CD4-positive, alpha-beta memory T cell (primary cell): ENCODE data around the gene C2orf68. TPM values are rescaled to one million over a fixed set of nuclear protein-coding genes. Genes with fewer than 3 reads are reported as not detected.
A peak's percentile ranks its signal among the peaks of the same experiment; 100 is the strongest.

Experiments
- CTCF ChIA-PET: fragments of 350-600 bp; sonication (Branson Sonifier 250); formaldehyde crosslinking; loops from one replicate; lab custom pipeline; 2021; ENCODE audit warnings: inconsistent platforms; ENCODE audit not compliant: partially characterized antibody; lab: Charles Lee
- POLR2A ChIA-PET: fragments of 350-600 bp; sonication (Branson Sonifier 250); formaldehyde crosslinking; loops from one replicate; lab custom pipeline; 2021; ENCODE audit not compliant: partially characterized antibody; lab: Charles Lee
- DNase-seq, 5 donors: peaks; one replicate each; pipeline versions ENCODE4 v3.0.0 to v3.0.0-alpha.2; 2020 to 2022; ENCODE audit warnings: mixed read lengths in 1 of 5
- H3K27ac ChIP-seq: one replicate; pipeline ENCODE4 v1.7.0; 2013; ENCODE audit warnings: low read depth, low read length
- H3K27me3 ChIP-seq: 2 replicates; pipeline ENCODE4 v1.7.0; 2013; ENCODE audit warnings: mild to moderate bottlenecking, low read length, moderate library complexity; ENCODE audit not compliant: insufficient read depth
- H3K36me3 ChIP-seq: 2 replicates; pipeline ENCODE4 v1.7.0; 2013; ENCODE audit warnings: mild to moderate bottlenecking, low read length, moderate library complexity; ENCODE audit not compliant: insufficient read depth
- H3K4me1 ChIP-seq: 2 replicates; pipeline ENCODE4 v1.7.0; 2013; ENCODE audit warnings: mild to moderate bottlenecking, low read length, moderate library complexity; ENCODE audit not compliant: insufficient read depth
- H3K4me3 ChIP-seq, 2 donors: one replicate each; pipeline ENCODE4 v1.7.0; 2013; ENCODE audit warnings: low read length in 2 of 2, mild to moderate bottlenecking in 1 of 2
- H3K9me3 ChIP-seq, 2 donors: one replicate each; pipeline ENCODE4 v1.7.0; 2013; ENCODE audit warnings: low read length in 2 of 2, control low read depth in 1 of 2; ENCODE audit not compliant: control insufficient read depth in 1 of 2
- H3K27ac Mint-ChIP-seq, 7 donors: one replicate each; pipeline ENCODE4 v1.8.0; 2020 to 2021; ENCODE audit warnings: mixed read lengths in 7 of 7, mild to moderate bottlenecking in 6 of 7, inconsistent platforms in 3 of 7, moderate library complexity in 3 of 7
- H3K27me3 Mint-ChIP-seq, 2 donors: one replicate each; pipeline ENCODE4 v1.8.0; 2020 to 2021; ENCODE audit warnings: mixed read lengths in 2 of 2
- H3K36me3 Mint-ChIP-seq, 2 donors: one replicate each; pipeline ENCODE4 v1.8.0; 2020 to 2021; ENCODE audit warnings: mixed read lengths in 2 of 2, inconsistent platforms in 1 of 2, mild to moderate bottlenecking in 1 of 2
- H3K4me1 Mint-ChIP-seq, 4 donors: one replicate each; pipeline ENCODE4 v1.8.0; 2020 to 2021; ENCODE audit warnings: mixed read lengths in 4 of 4, mild to moderate bottlenecking in 1 of 4
- H3K4me3 Mint-ChIP-seq, 8 donors: one replicate each; pipeline ENCODE4 v1.8.0; 2020 to 2021; ENCODE audit warnings: mixed read lengths in 8 of 8, mild to moderate bottlenecking in 7 of 8, moderate library complexity in 6 of 8, inconsistent platforms in 3 of 8
- H3K9me3 Mint-ChIP-seq, 8 donors: one replicate each; pipeline ENCODE4 v1.8.0; 2020 to 2021; ENCODE audit warnings: mixed read lengths in 8 of 8, mild to moderate bottlenecking in 5 of 8, inconsistent platforms in 3 of 8, moderate library complexity in 1 of 8
- intact Hi-C: fragments of 100-400 bp; cut with micrococcal nuclease; formaldehyde crosslinking; loops from one replicate; pipeline ENCODE4 v1.15.1; 2023
- polyA plus RNA-seq, 2 donors: library from polyadenylated mRNA; unstranded; fragments of 300-500 nt; fragmentation: Illumina TruSeq; gene quantifications; one replicate each; pipeline ENCODE4 v1.2.3, GENCODE V29; 2021
- total RNA-seq, 2 experiments: library from RNA; stranded (reverse); gene quantifications; one replicate each; pipeline ENCODE4 v1.2.3, GENCODE V29; 2021

C2orf68 gene
- total and polyA plus RNA-seq, 4 experiments from 2014 or later: 16.9 to 89.9 (median 53.3) TPM

- no peaks in the 10 kb centered on the region for H3K27me3 Mint-ChIP-seq
- intact Hi-C loops: no loop called here
- ChIA-PET POLR2A (no interaction called here), CTCF (interaction anchor here (3.0 kb wide), 1 partner anchor 11 kb away, joined by 16 read pairs; no protein-coding TSS in a partner anchor)
- H3K27ac Mint-ChIP-seq: peak overlapping the region in 1 of 7 donors; percentile 23
- DNase-seq: no peak
- peaks cover 44 to 74% of the 10 kb centered on the region in 2 donors for H3K36me3 Mint-ChIP-seq
- H3K4me3 Mint-ChIP-seq: no peak overlapping the region
- Histone ChIP-seq H3K9me3 (no peaks in the 10 kb centered on the region), H3K4me3 (no peak overlapping the region), H3K27ac (no peak overlapping the region), H3K36me3 (peaks cover 66% of the 10 kb centered on the region), H3K4me1 (no peaks in the 10 kb centered on the region), H3K27me3 (no peaks in the 10 kb centered on the region)
- peaks cover 0 to 1% (median 0%) of the 10 kb centered on the region in 8 donors for H3K9me3 Mint-ChIP-seq
- no peaks in the 10 kb centered on the region for H3K4me1 Mint-ChIP-seq
Observed at GRCh38 chr2:85648619-85649018, 36.8 kb upstream of the C2orf68 start.

- H3K27me3 ChIP-seq: no peaks in the 10 kb centered on the region
- ChIA-PET POLR2A (no interaction called here), CTCF (interaction anchor here (3.0 kb wide), 1 partner anchor 10 kb away, joined by 16 read pairs; no protein-coding TSS in a partner anchor)
- intact Hi-C loops: no loop called here
- DNase-seq: no peak
- Mint-ChIP-seq H3K9me3 (peaks cover 0 to 1% (median 0%) of the 10 kb centered on the region in 8 donors), H3K4me3 (no peak overlapping the region), H3K27ac (peak overlapping the region in 4 of 7 donors; percentile 6 to 76 (median 49)), H3K27me3 (no peaks in the 10 kb centered on the region), H3K36me3 (peaks cover 45 to 75% of the 10 kb centered on the region in 2 donors), H3K4me1 (peaks cover 0 to under 1% (median under 1%) of the 10 kb centered on the region in 4 donors)
- H3K9me3 ChIP-seq: no peaks in the 10 kb centered on the region
- H3K4me1 ChIP-seq: no peaks in the 10 kb centered on the region
- peaks cover 70% of the 10 kb centered on the region for H3K36me3 ChIP-seq
- H3K4me3 ChIP-seq: no peak overlapping the region
- H3K27ac ChIP-seq: no peak overlapping the region
Observed at GRCh38 chr2:85647823-85648526, 36.1 kb upstream of the C2orf68 start.

- Histone ChIP-seq H3K9me3 (no peaks in the 10 kb centered on the region), H3K4me1 (no peaks in the 10 kb centered on the region), H3K4me3 (no peak overlapping the region), H3K36me3 (peaks cover 81% of the 10 kb centered on the region), H3K27me3 (no peaks in the 10 kb centered on the region), H3K27ac (no peak overlapping the region)
- Mint-ChIP-seq H3K36me3 (peaks cover 53 to 81% of the 10 kb centered on the region in 2 donors), H3K4me1 (peaks cover 6 to 13% (median 10%) of the 10 kb centered on the region in 4 donors), H3K27ac (peak overlapping the region in 1 of 7 donors; percentile 6), H3K9me3 (peaks cover 0 to 1% (median 0%) of the 10 kb centered on the region in 8 donors), H3K4me3 (no peak overlapping the region), H3K27me3 (no peaks in the 10 kb centered on the region)
- ChIA-PET CTCF (interaction anchor here (1.2 to 1.5 kb wide), 2 partner anchors 9 to 10 kb away, joined by 4 to 10 read pairs; no protein-coding TSS in a partner anchor), POLR2A (no interaction called here)
- DNase-seq: no peak
- intact Hi-C loops: no loop called here
Observed at GRCh38 chr2:85646166-85646565, 34.3 kb upstream of the C2orf68 start.

- H3K9me3 ChIP-seq: no peaks in the 10 kb centered on the region
- Mint-ChIP-seq H3K4me1 (peaks cover 6 to 13% (median 10%) of the 10 kb centered on the region in 4 donors), H3K36me3 (peaks cover 63 to 86% of the 10 kb centered on the region in 2 donors), H3K27ac (no peak overlapping the region), H3K4me3 (no peak overlapping the region), H3K27me3 (no peaks in the 10 kb centered on the region), H3K9me3 (peaks cover 0 to 1% (median 0%) of the 10 kb centered on the region in 8 donors)
- no peak for DNase-seq
- ChIA-PET POLR2A (interaction anchor here (0.6 kb wide), 1 partner anchor 24 kb away, joined by 3 read pairs; no protein-coding TSS in a partner anchor), CTCF (no interaction called here)
- no peak overlapping the region for H3K4me3 ChIP-seq
- H3K36me3 ChIP-seq: peaks cover 89% of the 10 kb centered on the region
- no peaks in the 10 kb centered on the region for H3K27me3 ChIP-seq
- no peaks in the 10 kb centered on the region for H3K4me1 ChIP-seq
- intact Hi-C loops: no loop called here
- H3K27ac ChIP-seq: no peak overlapping the region
Observed at GRCh38 chr2:85644909-85645308, 33.0 kb upstream of the C2orf68 start.

- ChIA-PET CTCF (interaction anchor here (0.9 kb wide), 1 partner anchor 10 kb away, joined by 3 read pairs; no protein-coding TSS in a partner anchor), POLR2A (no interaction called here)
- Histone ChIP-seq H3K36me3 (peaks cover 81% of the 10 kb centered on the region), H3K9me3 (no peaks in the 10 kb centered on the region), H3K27ac (no peak overlapping the region), H3K27me3 (no peaks in the 10 kb centered on the region), H3K4me3 (no peak overlapping the region), H3K4me1 (no peaks in the 10 kb centered on the region)
- Mint-ChIP-seq H3K27me3 (no peaks in the 10 kb centered on the region), H3K27ac (peak overlapping the region; percentile 6 to 90 (median 57)), H3K4me1 (peaks cover 6 to 13% (median 10%) of the 10 kb centered on the region in 4 donors), H3K4me3 (peak overlapping the region in 4 of 8 donors; percentile 2 to 52 (median 23)), H3K9me3 (peaks cover 0 to 1% (median 0%) of the 10 kb centered on the region in 8 donors), H3K36me3 (peaks cover 58 to 80% of the 10 kb centered on the region in 2 donors)
- intact Hi-C loops: no loop called here
- DNase-seq: peak in 1 of 5 donors; percentile 8
Observed at GRCh38 chr2:85642725-85643124, 30.9 kb upstream of the C2orf68 start.

- no peaks in the 10 kb centered on the region for H3K9me3 ChIP-seq
- Mint-ChIP-seq H3K27me3 (no peaks in the 10 kb centered on the region), H3K4me1 (peaks cover 11 to 18% (median 14%) of the 10 kb centered on the region in 4 donors), H3K27ac (peak overlapping the region in 2 of 7 donors; percentile 18 to 36), H3K9me3 (no peaks in the 10 kb centered on the region), H3K4me3 (no peak overlapping the region), H3K36me3 (peaks cover 54 to 76% of the 10 kb centered on the region in 2 donors)
- POLR2A ChIA-PET: no interaction called here
- H3K27ac ChIP-seq: no peak overlapping the region
- H3K27me3 ChIP-seq: no peaks in the 10 kb centered on the region
- CTCF ChIA-PET: interaction anchor here (0.9 to 4.5 kb wide), 7 partner anchors 11 to 71 kb away, joined by 4 to 68 read pairs (median 15); partner anchors contain the start of genes RNF181 and USP39
- intact Hi-C loops: no loop called here
- no peak overlapping the region for H3K4me3 ChIP-seq
- no peak for DNase-seq
- no peaks in the 10 kb centered on the region for H3K4me1 ChIP-seq
- H3K36me3 ChIP-seq: peaks cover 49% of the 10 kb centered on the region
Observed at GRCh38 chr2:85635636-85636035, 23.8 kb upstream of the C2orf68 start.

GRCh38 chr2:85635011-85635410, 23.1 kb upstream of the C2orf68 start:
- H3K27me3 ChIP-seq: no peaks in the 10 kb centered on the region
- peaks cover 57 to 80% of the 10 kb centered on the region in 2 donors for H3K36me3 Mint-ChIP-seq
- H3K27me3 Mint-ChIP-seq: no peaks in the 10 kb centered on the region
- H3K4me3 Mint-ChIP-seq: no peak overlapping the region
- DNase-seq: no peak
- H3K27ac ChIP-seq: no peak overlapping the region
- H3K4me3 ChIP-seq: no peak overlapping the region
- H3K9me3 Mint-ChIP-seq: no peaks in the 10 kb centered on the region
- peaks cover 54% of the 10 kb centered on the region for H3K36me3 ChIP-seq
- no peaks in the 10 kb centered on the region for H3K4me1 ChIP-seq
- H3K4me1 Mint-ChIP-seq: peaks cover 11 to 18% (median 14%) of the 10 kb centered on the region in 4 donors
- ChIA-PET POLR2A (no interaction called here), CTCF (interaction anchor here (1.0 to 4.5 kb wide), 5 partner anchors 8 to 71 kb away, joined by 3 to 68 read pairs (median 16); partner anchors contain the start of gene USP39)
- H3K9me3 ChIP-seq: no peaks in the 10 kb centered on the region
- intact Hi-C loops: no loop called here
- peak overlapping the region in 3 of 7 donors; percentile 32 to 76 (median 33) for H3K27ac Mint-ChIP-seq
